GM21528 (cell line): ENCODE data around the gene PCCA.
"Not testable (repeated sequence)": the region's sequence is repeated elsewhere in the genome, so short reads cannot be mapped to it uniquely, and the experiment has no call there.

ENCODE experiments used
- ATAC-seq: cut with Tn5 transposase; IDR thresholded peaks from one replicate; pipeline ENCODE4 v1.9.1; 2021; ENCODE audit warnings: mild to moderate bottlenecking, moderate library complexity; ENCODE audit not compliant: unreplicated experiment, low FRiP score

Gene PCCA, protein sequence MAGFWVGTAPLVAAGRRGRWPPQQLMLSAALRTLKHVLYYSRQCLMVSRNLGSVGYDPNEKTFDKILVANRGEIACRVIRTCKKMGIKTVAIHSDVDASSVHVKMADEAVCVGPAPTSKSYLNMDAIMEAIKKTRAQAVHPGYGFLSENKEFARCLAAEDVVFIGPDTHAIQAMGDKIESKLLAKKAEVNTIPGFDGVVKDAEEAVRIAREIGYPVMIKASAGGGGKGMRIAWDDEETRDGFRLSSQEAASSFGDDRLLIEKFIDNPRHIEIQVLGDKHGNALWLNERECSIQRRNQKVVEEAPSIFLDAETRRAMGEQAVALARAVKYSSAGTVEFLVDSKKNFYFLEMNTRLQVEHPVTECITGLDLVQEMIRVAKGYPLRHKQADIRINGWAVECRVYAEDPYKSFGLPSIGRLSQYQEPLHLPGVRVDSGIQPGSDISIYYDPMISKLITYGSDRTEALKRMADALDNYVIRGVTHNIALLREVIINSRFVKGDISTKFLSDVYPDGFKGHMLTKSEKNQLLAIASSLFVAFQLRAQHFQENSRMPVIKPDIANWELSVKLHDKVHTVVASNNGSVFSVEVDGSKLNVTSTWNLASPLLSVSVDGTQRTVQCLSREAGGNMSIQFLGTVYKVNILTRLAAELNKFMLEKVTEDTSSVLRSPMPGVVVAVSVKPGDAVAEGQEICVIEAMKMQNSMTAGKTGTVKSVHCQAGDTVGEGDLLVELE

GRCh38 chr13:100088644-100089464 lies at the start of gene PCCA:
TSS of gene PCCA (plus strand) at chr13:100089093. CDS start at chr13:100089121, 28 bp downstream.
- ATAC-seq = peak; percentile 98

- no peak for ATAC-seq
Measured at GRCh38 chr13:100039740-100040139, 49.2 kb upstream of the PCCA start.

- ATAC-seq = no peak
Measured at GRCh38 chr13:100040196-100040595, 48.7 kb upstream of the PCCA start.

DNA sequence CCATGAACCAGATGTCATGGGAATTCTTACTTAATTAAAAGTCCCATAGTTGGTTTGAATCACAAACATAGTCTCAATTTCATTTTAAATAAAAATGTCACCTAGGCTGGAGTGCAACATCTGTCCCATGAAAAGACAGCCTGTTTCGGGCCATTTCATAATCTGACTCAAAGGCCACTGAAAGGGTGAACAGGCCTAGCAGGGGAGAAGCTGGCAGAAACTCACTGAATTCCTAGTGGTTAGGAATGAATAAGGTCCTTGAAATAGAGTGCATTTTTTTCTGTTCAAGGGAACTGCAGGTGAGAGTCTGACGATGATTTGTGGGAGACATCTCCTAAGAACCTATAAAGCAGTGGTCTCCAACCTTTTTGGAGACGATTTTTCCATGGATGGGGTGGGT lies 44.0 kb upstream of the PCCA start:
- no peak for ATAC-seq

- ATAC-seq = no peak
Measured at GRCh38 chr13:100045355-100045754, 43.5 kb upstream of the PCCA start.

DNA sequence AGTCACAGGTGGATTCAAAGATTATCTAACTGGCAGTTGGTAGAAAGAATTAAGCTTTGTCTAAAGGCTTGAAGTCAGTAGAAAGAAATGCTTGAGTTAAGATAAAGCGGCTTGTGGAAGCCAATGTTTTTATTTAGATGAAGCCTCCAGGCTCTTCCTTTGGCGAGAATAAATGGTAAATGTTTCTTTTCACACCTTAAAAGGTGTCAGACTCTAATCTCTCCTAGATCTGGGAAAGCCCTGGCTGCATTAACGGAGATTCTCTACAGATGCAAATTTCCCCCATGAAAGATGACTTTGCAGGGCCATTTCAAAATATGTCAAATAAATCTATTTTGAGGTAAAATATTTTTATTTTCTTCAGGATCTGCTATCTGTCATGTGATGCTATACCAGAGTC lies 37.8 kb upstream of the PCCA start:
- ATAC-seq = no peak

DNA sequence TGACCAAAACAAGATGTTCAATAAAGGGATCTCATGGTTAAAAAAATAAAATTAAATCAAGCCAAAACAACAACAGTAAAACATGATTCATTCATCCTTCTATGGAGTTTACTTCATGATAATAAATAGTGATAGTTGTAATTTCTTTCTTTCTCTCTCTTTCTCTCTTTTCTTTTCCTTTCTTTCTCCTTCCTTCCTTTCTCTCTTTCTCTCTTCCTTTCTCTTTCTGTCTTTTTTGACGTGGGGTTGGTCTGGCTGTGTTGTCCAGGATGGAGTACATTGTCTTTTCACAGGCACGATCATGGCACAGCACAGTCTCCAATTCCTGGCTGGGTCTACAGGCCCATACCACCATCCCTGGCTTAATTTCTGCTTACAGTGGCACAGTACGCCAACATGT lies 29.1 kb upstream of the PCCA start:
- no peak for ATAC-seq

DNA sequence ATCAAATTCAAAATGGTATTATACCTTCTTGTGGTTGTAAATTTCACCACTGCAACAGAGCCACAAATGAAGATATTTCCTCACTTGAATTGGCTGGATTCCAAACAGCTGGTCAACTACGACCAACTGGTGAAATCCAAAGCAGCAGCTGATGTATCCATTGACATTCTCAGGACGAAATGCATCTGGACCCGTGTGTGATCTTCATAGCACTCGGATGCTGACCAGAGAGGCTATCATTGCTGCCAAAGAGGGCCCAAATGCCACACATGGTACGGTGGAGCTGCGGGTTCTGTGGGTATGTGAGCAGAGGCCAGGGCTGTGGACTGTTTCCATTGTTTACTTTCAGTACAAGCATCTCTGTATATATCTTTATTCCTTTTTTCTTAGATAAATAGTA lies 25.6 kb upstream of the PCCA start:
- ATAC-seq = no peak

DNA sequence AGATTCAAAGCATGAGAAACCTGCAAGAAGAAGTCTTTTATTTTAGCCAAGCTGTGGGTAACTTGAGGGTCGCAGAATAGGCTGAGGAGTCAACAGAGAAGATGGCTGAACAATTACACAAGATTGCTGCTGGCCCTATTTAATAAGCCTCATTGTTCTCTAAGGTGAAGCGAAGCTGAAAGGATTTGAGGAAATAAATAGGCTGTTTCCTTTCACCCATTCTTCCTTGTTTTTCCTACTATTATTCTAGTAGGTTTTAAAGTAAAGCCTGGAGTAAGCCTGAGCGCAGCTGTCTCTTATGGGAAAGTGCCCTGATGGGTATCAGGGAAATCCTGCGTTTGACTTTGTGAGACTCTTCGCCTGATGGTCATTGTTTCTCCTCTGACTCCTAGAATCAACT lies 25.0 kb upstream of the PCCA start:
- no peak for ATAC-seq

DNA sequence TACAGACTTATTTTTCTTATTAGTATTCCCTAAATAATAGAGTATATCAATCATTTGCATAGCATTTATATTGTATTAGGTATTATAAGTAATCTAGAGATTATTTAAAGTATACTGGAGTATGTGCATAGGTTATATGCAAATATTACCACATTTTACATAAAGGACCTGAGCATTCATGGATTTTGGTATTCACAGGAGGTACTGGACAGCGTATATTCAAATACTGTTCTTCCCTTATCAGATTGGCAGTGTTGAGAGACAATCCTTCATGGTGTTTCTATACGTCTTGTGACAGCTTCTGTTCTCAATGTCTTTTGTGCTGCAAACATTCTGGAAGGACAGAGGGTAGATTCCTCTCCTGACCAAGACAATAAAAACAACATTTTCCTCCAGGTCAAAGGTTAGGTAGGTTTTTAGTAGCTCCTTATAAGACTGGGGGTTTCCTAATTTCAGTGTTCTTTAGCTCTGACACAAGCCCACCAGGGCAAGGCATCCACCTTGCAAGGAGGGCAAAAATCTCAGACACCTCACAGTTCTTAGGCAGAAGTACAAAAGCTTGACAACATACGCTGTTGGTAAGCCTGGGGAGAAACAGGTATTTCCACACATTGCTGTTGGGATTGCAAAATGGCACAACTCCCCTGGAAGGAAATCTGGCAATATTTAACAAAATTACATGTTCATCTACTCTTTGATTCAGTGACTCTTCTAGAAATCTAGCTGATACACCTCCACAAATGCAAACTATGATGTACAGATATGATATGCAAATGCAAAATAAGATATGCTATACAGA lies 20.6 kb upstream of the PCCA start:
- ATAC-seq = no peak

DNA sequence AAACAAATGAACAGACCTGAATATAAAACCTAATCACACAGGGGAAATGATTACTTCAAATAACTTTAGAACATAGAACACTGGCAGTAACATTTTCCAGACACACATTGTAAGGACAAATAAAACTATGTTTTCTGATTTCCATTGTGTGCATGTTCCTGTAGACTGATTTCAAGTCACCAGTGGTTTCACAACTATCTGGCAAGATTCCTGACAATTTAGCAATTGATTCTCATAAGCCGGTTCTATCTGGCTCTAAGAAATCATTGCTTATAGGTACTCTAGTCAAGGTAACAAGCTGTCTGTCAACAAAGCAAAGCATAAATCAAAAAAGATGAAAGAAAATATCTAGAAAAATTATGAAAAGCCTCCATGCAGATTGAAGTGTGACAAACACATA lies 19.6 kb upstream of the PCCA start:
- no peak for ATAC-seq

GRCh38 chr13:100075700-100076587 lies 12.9 kb upstream of the PCCA start:
- no peak for ATAC-seq

GRCh38 chr13:100079003-100079402 lies 9.9 kb upstream of the PCCA start:
- ATAC-seq = not testable (repeated sequence)

DNA sequence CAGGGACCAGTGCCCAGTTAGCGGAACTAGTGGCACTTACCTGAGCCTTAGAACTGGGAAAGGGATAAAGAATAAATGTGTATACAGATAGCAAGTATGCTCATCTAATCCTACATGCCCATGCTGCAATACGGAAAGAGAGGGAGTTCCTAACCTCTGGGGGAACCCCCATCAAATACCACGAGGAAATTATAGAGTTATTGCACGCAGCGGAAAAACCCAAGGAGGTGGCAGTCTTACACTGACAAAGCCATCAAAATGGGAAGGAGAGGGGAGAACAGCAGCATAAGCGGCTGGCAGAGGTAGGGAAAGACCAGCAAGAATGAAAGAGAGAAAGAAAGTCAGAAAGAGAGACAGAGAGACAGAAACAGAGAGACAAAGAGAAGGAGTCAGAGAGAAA lies 5.5 kb upstream of the PCCA start:
- not testable (repeated sequence) for ATAC-seq

- ATAC-seq = no peak
Measured at GRCh38 chr13:100088273-100088643, 635 bp upstream of the PCCA start.

DNA sequence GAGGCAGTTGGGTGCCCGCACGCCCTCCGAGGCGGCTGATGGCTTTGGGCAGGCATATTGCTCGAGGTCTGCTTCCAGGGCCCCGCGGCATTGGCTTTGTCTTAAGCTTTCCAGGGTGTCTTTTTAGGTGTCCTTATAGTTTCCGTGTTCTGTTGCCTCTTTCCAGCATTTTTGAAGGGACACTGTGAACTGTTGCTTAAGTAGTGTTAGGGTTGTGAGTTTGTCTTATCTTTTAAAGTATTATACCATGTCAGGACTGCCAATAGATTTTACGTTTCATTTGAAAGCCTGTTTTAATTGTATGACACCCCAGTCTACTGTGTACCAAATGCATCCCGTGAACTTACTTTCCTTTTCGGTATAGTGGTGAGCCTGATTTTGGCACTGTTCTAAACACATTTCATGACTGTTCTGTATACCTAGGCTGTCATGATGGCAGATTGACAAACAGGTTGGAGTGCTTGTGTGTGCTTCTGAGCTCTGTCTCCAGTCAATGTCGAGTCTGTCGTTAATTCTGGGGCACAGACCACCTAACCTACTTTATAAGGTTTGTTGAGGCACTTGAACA lies 656 bp downstream of the PCCA start:
- peak; percentile 45 for ATAC-seq

GRCh38 chr13:100090861-100091260 lies 2.0 kb downstream of the PCCA start:
- no peak for ATAC-seq

GRCh38 chr13:100091391-100091790 lies 2.5 kb downstream of the PCCA start:
- ATAC-seq = no peak

DNA sequence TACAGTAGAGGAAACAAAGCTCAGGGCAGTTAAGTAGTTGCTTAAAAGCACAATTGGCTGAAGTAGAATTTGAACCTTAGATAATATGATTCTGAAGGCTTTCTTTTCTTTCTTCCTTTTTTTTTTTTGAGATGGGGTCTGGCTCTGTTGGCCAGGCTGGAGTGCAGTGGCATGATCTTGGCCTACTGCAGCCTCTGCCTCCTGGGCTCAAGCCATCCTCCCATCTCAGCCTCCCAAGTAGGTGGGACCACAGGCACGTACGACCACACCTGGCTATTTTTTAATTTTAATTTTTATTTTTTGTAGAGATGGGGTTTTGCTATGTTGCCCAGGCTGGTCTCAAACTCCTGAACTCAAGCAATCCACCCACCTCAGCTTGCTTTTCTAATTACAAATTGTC lies 3.4 kb downstream of the PCCA start:
- ATAC-seq = not testable (repeated sequence)
